ENCODE measurements around the gene DESI1.

- no peak for TF ChIP-seq CTCF (conservative IDR thresholded peaks at IDR 0.05; ENCODE audit: low read depth, low read length)
- TF ChIP-seq EZH2phosphoT487 (IDR thresholded peaks at IDR 0.05; ENCODE audit: borderline replicate concordance, low read length) = no peak
Observed at GRCh38 chr22:41568811-41569210, 52.0 kb downstream of the DESI1 start.
